MM.1S (cell line): ENCODE data around the gene EXOC4.

Source experiments
- CTCF ChIP-seq: fragments of 300-600 bp; sonication (generic); IDR thresholded peaks from 2 replicates; pipeline ENCODE4 v1.5.1; 2016; ENCODE audit warnings: antibody characterized with exemption, low read length, mixed read lengths
- EZH2phosphoT487 ChIP-seq: fragments of 300-600 bp; sonication (generic); IDR thresholded peaks from 2 replicates; pipeline ENCODE4 v1.6.1; 2018; ENCODE audit warnings: antibody characterized with exemption, low read length

- TF ChIP-seq CTCF (no peak), EZH2phosphoT487 (no peak)
Observed at GRCh38 chr7:133706016-133706415, 453.1 kb downstream of the EXOC4 start.
